ENCODE measurements around the gene SOBP.
"Not testable (repeated sequence)": the region's sequence is repeated elsewhere in the genome, so short reads cannot be mapped to it uniquely, and the experiment has no call there.

The SOBP gene

DNA sequence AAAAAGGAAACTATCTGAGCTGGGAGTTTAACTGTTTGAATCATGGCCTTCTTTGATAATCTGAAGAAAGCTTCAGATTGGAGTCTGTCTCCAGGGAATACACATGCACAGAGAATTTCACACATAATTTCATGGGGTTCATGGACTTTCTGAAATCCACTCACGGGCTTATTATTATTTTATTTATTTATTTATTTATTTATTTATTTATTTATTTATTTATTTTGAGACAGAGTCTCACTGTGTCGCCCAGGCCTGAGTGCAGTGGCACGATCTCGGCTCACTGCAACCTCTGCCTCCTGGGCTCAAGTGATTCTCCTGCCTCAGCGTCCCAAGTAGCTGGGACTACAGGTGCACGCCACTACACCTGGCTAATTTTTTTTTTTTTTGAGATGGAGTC is 63.2 kb downstream of the SOBP start:
- DNase-seq (ENCODE audit: low spot score), result not testable (repeated sequence)

DNA sequence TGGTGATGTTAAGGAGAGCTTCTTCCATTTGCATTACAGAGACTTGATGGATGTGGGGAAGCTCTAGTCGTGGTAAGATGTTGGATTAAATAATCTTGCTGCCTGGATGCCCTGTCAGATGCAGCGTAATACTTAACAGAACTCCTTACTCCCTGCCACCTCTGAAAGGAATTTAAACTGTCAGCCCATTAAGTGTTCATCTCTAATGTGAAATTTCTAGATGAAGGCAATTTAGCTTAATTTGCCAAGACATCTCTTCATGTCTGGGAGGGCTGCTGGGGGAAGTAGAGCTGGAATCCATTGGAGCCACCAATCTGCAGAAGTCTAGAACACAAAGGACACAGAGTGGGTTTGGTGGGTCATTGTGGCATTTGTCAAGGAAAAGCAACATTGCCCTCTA is 64.4 kb downstream of the SOBP start:
- DNase-seq (ENCODE audit: low spot score), result peak; percentile 46

DNA sequence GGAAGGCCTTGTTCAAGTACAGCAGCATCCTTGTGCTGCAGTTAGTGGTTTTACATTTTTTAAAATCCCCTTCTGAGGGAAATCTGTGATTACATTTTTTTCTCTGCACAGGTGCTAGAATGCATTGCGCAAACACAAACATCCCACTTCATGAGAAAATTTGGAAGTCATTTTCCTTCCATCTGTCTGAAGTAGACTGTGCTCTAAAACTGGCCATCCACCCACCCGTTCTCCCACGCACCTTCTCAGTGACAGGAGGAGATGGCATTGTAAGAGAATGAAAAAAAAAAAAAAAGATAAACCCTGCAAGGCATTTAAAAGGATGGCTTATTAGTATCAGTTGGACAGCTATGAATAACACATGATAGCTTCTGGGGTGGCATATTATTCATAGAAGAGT is 65.0 kb downstream of the SOBP start:
- no peak for DNase-seq (ENCODE audit: low spot score)

- DNase-seq (ENCODE audit: low spot score), result peak; percentile 89
Observed at GRCh38 chr6:107555449-107555848, 65.5 kb downstream of the SOBP start.

GRCh38 chr6:107556082-107556481 is 66.2 kb downstream of the SOBP start:
- no peak for DNase-seq (ENCODE audit: low spot score)

GRCh38 chr6:107557698-107558097 is 67.8 kb downstream of the SOBP start:
- DNase-seq (ENCODE audit: low spot score), result no peak

DNA sequence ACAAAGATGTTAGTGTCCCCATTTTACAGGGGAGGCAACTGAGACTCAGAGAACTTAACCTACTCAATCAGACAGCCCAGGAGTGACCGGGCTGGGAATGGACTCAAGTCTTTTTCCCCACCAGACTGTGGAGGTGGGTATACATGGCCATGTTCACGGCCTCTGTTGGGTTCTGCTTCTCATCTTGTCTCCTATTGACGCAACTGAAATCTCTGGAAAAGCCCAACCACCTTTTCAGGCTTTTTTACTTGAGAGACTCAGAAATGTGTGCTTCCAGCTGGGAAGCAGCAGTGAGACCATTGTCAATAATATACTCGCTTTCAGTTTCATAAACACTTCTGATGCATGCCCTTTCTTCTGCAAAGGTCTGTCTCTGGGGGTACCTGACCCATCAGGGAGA is 70.7 kb downstream of the SOBP start:
- no peak for DNase-seq (ENCODE audit: low spot score)

DNA sequence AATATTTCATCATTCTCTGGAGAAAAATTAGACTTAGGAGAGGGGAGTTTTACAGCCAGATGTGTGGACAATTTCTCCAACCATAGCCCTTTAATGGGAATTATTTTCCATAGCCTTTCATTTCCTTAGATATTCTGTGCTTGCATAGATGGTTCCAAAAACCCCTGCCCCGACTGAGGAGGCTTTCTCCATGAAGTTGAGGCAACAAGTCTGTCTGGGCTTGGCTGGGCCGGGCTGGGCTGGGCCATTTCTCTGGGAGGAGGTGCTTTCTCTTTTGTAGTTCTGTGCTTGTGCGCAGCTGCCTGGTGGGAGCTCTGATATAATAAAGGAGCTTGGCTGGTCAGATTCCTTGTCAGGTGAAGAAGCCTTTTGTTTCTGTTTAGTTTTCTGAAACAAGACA is 71.4 kb downstream of the SOBP start:
- DNase-seq (ENCODE audit: low spot score), result no peak

GRCh38 chr6:107563694-107564588 is 74.0 kb downstream of the SOBP start:
- peak; percentile 60 for DNase-seq (ENCODE audit: low spot score)

DNA sequence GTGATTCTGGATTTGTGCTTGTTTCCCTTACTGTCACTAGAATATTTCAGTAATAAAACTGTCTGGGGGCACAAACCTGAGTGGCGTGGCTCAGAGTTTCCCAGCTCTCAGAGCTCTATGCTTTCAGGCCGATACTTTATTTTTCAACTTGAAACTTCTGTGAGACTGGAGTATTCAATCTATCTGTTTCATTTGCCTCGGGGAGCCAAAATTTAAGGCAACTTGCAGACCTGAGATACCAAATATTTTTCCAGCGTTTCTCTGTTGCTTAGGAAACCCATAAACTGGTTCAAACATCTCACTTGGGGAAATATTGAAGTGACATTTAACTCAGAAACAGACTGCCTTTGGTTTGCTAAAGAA is 74.7 kb downstream of the SOBP start:
- no peak for DNase-seq (ENCODE audit: low spot score)

DNA sequence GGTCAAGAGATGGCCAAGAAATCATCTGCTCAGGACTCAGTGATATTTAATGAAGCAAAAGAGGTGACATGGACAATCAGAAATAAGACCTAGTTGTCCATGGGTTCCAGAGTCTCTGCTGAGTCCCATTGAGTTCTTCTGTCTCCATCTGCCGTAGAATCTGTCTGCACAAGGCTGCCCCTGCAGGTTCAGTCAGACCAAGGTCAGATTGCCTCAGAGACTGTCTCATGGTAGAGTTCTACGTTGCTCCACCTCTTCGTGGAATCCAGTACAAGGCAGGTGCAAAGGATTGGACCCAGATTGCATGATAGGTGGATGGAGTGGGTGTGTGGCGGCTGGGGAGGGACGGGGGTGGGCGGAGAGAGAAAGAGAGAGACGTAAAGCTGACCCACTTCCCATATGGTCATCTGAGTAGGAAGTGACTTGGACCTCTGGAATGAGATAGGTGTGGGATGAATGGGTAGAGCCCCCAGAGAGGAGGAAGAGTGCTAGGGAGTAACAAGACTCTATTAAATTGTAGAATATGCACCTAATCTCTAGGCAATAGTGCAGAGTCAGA is 75.3 kb downstream of the SOBP start:
- no peak for DNase-seq (ENCODE audit: low spot score)

GRCh38 chr6:107567643-107568042 is 77.7 kb downstream of the SOBP start:
- DNase-seq (ENCODE audit: low spot score), result no peak

GRCh38 chr6:107569473-107569872 is 79.6 kb downstream of the SOBP start:
- no peak for DNase-seq (ENCODE audit: low spot score)

DNA sequence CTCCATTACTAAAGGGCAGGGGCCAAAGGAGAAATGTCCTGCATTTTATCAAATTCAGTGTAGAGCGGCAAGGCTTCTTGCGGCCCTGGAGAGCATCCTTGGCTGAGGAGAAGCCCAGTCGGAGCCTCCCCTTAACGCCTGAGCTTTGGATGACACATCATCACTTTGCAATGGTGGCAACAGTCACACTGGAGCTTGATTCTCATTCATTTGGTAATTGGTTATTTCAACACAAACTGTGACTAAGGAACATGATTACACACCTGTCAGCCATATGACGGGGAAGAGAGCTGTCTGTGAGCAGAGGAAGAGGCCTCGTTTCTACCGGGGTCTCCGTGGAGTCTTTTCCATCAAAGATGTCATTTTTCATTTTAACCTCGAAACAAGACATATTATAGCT is 81.4 kb downstream of the SOBP start:
- DNase-seq (ENCODE audit: low spot score), result no peak

DNA sequence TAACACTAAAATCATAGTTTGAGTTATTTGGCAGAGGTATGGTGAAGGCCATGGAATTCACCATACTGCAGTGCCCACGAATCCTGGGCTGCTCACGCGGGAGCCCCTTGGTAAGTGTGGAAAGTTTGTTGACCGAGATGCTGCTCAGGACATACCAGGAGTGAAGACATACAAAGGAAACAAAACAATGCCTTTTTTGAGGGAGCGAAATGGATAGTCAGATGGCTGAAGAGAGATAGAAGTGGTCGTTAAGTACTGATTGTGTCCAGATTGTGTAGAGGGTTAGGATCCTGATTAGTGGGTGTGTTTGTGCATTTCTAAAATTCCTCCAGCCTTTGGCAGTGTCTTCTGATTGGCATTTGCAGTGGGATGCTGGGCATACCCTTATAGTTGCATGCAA is 83.0 kb downstream of the SOBP start:
- DNase-seq (ENCODE audit: low spot score), result no peak

DNA sequence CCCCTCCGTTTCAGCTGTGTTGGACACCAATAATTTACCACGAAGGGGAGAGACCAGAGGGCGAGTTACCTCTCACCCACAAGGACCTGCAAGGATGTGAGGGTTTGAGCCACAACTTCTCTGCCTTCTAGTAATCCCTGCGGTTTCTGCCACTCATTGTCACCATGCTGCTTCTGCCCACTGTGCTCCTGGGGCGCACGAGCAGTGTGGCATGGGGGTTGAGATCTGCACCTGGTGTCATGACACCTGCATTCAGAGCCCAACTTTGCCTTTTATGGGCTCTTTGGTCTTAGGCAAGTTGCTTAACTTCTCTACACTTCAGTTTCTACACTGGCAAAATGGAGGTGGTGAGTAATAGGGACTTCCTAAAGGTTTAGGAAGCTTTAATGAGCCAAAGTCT is 84.9 kb downstream of the SOBP start:
- DNase-seq (ENCODE audit: low spot score), result no peak

- DNase-seq (ENCODE audit: low spot score), result no peak
Observed at GRCh38 chr6:107576852-107577251, 86.9 kb downstream of the SOBP start.

DNA sequence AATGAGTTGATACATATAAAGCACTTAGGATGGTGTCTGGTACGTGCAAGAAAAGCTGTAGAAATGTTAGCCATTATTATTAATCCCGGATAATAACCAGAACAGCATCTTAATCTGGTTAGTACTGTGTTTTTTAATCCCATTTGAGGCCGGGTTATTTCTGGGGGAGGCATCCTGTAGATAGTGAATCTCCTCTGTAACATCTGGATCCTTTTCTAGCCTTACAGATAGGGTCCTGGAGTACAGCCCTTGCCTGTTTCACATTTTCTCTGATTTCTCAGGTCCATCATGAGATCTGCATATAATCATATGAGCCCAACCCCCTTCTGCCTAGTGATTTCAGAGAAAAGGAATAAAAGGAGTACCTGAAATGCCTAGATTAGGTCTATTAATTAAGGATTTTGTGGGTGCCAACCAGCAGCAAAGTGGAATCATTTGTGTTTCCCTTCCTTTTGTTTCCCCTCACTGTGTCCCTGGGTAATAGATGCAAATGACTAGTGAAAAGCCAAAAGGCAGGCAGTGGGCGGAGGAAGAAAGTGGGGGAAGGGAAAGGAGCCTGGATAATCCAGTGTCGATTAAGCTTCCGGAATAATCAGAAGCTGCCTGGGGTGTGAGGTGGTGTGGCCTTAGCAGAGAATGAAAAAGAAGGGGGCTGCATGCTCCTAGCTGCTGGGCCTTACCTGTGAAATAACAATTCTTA is 88.9 kb downstream of the SOBP start:
- no peak for DNase-seq (ENCODE audit: low spot score)

DNA sequence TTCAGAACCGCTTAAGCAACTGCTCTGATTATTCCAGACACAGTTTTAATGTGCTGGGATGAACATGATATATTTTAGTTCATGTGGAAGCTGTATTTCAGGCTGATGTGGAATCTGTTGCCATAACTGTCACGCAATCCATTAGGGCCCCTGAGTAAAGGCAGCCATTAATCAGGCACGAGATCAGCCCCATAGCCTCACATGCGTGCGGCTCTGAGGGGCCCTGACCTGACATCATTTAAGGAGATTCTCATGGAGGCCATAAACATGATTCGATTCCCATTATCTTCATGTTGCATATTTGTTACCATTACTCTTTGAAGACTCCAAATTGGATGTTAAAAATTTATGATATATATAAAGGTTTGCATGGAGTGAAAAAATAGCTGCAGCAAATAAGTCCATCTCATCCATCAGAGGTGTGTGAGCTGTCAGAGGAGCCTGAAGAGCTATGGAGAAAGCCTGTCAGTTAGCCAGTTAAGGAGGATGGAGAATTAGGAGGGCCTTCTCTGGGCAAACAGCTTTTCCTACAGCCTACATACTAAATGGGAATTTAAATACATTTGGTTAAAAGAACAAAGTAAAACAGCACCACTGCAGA is 89.6 kb downstream of the SOBP start:
- DNase-seq (ENCODE audit: low spot score), result peak; percentile 25

GRCh38 chr6:107582086-107582485 is 92.2 kb downstream of the SOBP start:
- no peak for DNase-seq (ENCODE audit: low spot score)

DNA sequence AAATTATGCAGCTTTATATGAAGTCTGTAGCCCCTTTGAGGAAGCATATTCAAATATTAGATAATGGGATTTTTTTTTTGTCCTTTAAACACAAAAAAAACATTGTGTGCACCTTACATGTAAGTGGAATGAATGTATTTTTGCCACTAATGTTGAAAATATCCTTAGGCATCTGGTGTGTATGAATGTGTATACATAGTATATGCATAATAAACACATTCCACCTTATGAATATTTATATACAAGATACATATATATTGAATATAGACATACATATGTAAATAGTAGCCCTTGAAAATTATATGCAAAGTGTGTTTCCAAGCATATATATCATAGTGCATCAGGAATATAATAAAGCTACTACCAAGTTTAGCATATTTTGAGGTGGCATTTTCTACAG is 94.8 kb downstream of the SOBP start:
- DNase-seq (ENCODE audit: low spot score), result no peak

DNA sequence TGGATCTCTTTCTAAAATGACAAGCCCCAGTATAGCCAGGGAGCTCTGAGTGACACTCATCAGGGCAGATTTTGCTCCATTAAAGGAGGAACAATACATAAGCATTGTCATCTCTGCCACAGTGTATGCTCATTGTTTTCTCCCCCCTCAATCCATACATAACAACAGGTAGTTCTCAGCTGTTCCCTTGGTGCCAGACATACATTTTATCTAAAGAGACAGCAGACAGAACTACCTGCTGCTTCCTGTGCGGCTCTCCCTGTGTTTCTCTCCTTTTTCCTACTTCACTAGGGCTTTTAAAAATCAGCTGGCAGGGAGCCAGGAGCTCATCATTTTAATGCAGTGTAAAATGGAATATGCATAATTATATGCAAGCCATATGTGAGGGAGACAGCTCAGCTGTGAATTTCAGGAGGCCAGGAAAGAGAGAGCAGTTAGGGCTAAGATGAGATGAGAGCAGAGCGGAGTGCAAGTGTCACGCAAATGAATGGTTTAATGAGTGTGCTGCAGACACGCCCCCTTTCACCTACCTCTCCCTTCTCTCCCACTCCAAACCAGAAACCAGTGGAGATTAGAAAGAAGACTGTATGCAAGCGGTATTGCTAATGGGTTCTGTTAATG is 96.0 kb downstream of the SOBP start:
- no peak for DNase-seq (ENCODE audit: low spot score)
